Measurements from ENCODE around the gene ANLN. TPM values are rescaled to one million over a fixed set of nuclear protein-coding genes. Genes with fewer than 3 reads are reported as not detected.

ANLN gene
- total RNA-seq, 1 donor from 2014 or later = 15.4 TPM

GRCh38 chr7:36348771-36349170 is 40.9 kb upstream of the ANLN start:
- Histone ChIP-seq H3K36me3 (ENCODE audit: control insufficient read depth, insufficient read depth, low read length) (no peaks in the 10 kb centered on the region), H3K4me3 (ENCODE audit: low read depth, low read length) (no peak overlapping the region), H3K27me3 (ENCODE audit: control insufficient read depth, insufficient read depth, low read length) (no peaks in the 10 kb centered on the region)
- no peak for TF ChIP-seq CTCF (IDR thresholded peaks at IDR 0.05; ENCODE audit: insufficient read depth, low read length, poor library complexity, severe bottlenecking)
- DNase-seq (ENCODE audit: low read depth) = no peak

- TF ChIP-seq CTCF (IDR thresholded peaks at IDR 0.05; ENCODE audit: insufficient read depth, low read length, poor library complexity, severe bottlenecking) = no peak
- no peaks in the 10 kb centered on the region for H3K36me3 ChIP-seq (ENCODE audit: control insufficient read depth, insufficient read depth, low read length)
- no peaks in the 10 kb centered on the region for H3K27me3 ChIP-seq (ENCODE audit: control insufficient read depth, insufficient read depth, low read length)
- no peak overlapping the region for H3K4me3 ChIP-seq (ENCODE audit: low read depth, low read length)
- no peak for DNase-seq (ENCODE audit: low read depth)
These were observed 40.0 kb upstream of the ANLN start for GRCh38 chr7:36349626-36350025.

GRCh38 chr7:36355490-36355889 is 34.2 kb upstream of the ANLN start:
- H3K4me3 ChIP-seq (ENCODE audit: low read depth, low read length) = no peak overlapping the region
- H3K36me3 ChIP-seq (ENCODE audit: control insufficient read depth, insufficient read depth, low read length) = no peaks in the 10 kb centered on the region
- TF ChIP-seq CTCF (IDR thresholded peaks at IDR 0.05; ENCODE audit: insufficient read depth, low read length, poor library complexity, severe bottlenecking) = no peak
- no peak for DNase-seq (ENCODE audit: low read depth)
- no peaks in the 10 kb centered on the region for H3K27me3 ChIP-seq (ENCODE audit: control insufficient read depth, insufficient read depth, low read length)

- no peak for TF ChIP-seq CTCF (IDR thresholded peaks at IDR 0.05; ENCODE audit: insufficient read depth, low read length, poor library complexity, severe bottlenecking)
- no peak for DNase-seq (ENCODE audit: low read depth)
- Histone ChIP-seq H3K27me3 (ENCODE audit: control insufficient read depth, insufficient read depth, low read length) (no peaks in the 10 kb centered on the region), H3K36me3 (ENCODE audit: control insufficient read depth, insufficient read depth, low read length) (no peaks in the 10 kb centered on the region), H3K4me3 (ENCODE audit: low read depth, low read length) (no peak overlapping the region)
These were observed 32.6 kb upstream of the ANLN start for GRCh38 chr7:36357054-36357453.

- no peak for DNase-seq (ENCODE audit: low read depth)
- Histone ChIP-seq H3K36me3 (ENCODE audit: control insufficient read depth, insufficient read depth, low read length) (no peaks in the 10 kb centered on the region), H3K27me3 (ENCODE audit: control insufficient read depth, insufficient read depth, low read length) (no peaks in the 10 kb centered on the region), H3K4me3 (ENCODE audit: low read depth, low read length) (no peak overlapping the region)
- TF ChIP-seq CTCF (IDR thresholded peaks at IDR 0.05; ENCODE audit: insufficient read depth, low read length, poor library complexity, severe bottlenecking) = no peak
These were observed 31.1 kb upstream of the ANLN start for GRCh38 chr7:36358589-36358988.

- Histone ChIP-seq H3K36me3 (ENCODE audit: control insufficient read depth, insufficient read depth, low read length) (no peaks in the 10 kb centered on the region), H3K27me3 (ENCODE audit: control insufficient read depth, insufficient read depth, low read length) (no peaks in the 10 kb centered on the region), H3K4me3 (ENCODE audit: low read depth, low read length) (no peak overlapping the region)
- no peak for DNase-seq (ENCODE audit: low read depth)
- TF ChIP-seq CTCF (IDR thresholded peaks at IDR 0.05; ENCODE audit: insufficient read depth, low read length, poor library complexity, severe bottlenecking) = no peak
These were observed 29.4 kb upstream of the ANLN start for GRCh38 chr7:36360244-36360643.
